GM12873 (cell line): Measurements from ENCODE around the gene DTD2.

Experiments used
- TF ChIP-seq, protein P1 (sequence below): IDR thresholded peaks from 2 replicates; pipeline ENCODE4 v1.5.1; 2012; ENCODE audit warnings: low read depth, mild to moderate bottlenecking, moderate library complexity, low read length, control low read depth; ENCODE audit not compliant: insufficient read depth; ENCODE audit errors: missing control alignments

Gene DTD2

DNA sequence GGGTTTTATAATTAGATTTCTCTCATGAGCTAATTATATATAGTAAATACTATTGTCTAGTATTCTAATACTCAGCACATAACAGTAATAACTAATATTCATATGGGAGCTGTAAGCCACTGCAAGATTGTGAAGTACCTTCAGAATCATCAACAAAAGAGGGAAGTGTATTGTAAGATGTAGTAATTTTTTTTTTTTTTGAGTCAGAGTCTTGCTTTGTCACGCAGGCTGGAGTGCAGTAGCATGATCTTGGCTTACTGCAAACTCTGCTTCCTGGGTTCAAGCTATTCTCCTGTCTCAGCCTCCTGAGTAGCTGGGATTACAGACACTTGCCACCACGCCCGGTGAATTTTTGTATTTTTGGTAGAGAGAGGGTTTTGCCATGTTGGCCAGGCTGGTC is 27.4 kb upstream of the DTD2 start:
- TF ChIP-seq, protein P1, sequence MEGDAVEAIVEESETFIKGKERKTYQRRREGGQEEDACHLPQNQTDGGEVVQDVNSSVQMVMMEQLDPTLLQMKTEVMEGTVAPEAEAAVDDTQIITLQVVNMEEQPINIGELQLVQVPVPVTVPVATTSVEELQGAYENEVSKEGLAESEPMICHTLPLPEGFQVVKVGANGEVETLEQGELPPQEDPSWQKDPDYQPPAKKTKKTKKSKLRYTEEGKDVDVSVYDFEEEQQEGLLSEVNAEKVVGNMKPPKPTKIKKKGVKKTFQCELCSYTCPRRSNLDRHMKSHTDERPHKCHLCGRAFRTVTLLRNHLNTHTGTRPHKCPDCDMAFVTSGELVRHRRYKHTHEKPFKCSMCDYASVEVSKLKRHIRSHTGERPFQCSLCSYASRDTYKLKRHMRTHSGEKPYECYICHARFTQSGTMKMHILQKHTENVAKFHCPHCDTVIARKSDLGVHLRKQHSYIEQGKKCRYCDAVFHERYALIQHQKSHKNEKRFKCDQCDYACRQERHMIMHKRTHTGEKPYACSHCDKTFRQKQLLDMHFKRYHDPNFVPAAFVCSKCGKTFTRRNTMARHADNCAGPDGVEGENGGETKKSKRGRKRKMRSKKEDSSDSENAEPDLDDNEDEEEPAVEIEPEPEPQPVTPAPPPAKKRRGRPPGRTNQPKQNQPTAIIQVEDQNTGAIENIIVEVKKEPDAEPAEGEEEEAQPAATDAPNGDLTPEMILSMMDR: no peak

DNA sequence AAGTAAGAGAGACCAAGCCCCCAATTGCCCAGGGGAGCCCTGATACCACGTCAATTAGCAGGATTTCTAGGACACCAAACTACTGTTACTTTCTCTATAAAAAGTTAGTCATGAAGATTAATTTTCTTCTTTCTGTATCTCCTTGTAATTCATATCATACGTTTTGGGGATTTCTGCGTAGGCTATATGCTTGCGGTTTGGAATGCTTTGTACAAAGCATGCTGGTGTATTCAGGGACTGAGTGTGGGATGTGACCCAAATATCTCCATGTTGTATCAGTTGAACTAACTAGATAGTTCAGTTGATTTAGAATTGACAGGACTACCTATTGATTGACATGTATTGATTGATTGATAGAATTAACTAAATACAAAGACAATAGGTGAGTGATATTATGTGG is 22.9 kb upstream of the DTD2 start:
- TF ChIP-seq, protein P1: no peak

DNA sequence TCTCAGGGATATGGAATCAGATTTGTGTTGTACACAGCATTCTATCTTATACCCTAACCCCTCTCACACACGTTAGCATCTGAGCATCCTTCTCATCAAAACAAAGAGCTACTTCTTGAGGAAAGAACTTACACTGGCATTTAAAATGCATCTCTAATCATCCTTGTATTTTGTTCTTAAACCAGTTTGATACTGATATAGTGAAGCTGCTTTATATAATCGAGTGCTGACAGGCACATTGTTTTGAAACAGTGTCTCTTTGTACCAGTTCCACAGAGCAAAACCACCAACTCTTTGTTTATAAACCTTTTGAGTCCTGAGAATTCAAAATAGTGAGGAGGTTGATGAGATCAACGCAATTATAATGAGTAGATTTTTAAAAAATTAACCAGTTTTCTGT is 21.7 kb upstream of the DTD2 start:
- TF ChIP-seq, protein P1: no peak

DNA sequence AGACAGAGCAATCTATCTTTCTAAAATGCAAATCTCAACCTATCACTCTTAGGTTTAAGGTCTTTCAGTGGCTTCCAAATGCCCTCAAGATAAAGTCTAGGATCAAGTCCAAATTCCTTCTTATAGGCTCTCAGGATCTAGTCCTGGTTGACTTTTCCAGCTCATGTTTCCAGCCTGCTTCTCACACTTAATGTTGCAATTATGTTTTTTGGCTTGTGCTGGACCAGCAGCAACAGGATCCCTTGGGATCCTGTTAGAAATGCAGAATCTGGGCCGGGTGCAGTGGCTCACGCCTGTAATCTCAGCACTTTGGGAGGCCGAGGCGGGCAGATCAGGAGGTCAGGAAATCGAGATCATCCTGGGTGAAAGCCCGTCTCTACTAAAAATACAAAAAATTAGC is 19.9 kb upstream of the DTD2 start:
- TF ChIP-seq, protein P1: no peak

DNA sequence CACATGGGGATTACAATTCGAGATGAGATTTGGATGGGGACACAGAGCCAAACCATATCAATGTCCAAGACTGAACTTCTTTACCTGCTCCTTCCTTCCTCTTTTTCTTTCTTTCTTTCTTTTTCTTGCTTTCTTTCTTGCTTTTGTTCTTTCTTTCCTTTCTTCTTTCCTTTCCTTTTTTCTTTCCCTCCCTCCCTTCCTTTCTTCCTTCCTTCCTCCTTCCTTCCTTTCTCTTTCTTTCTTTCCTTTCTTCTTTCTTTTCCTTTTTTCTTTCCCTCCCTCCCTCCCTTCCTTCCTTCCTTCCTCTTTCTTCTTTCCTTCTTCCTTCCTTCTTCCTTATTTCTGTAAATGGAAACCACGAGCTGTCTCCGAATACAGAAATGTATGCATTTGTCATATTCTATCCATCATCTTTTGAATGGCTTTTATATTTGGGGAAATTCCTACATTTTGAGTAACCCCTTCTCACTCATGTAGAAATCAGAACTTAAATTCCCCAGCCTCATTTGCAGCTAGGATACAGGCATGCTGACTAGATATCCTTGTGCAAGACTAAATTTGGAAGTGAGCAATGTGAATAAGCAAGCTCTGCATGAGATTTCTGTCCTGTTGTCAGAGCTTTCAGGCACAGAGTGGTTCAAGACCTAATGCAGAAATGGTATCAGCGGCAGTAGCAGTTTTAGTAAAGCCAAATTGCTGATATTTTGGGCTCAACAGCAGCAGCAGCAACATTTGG is 19.0 kb upstream of the DTD2 start:
- TF ChIP-seq, protein P1: no peak

DNA sequence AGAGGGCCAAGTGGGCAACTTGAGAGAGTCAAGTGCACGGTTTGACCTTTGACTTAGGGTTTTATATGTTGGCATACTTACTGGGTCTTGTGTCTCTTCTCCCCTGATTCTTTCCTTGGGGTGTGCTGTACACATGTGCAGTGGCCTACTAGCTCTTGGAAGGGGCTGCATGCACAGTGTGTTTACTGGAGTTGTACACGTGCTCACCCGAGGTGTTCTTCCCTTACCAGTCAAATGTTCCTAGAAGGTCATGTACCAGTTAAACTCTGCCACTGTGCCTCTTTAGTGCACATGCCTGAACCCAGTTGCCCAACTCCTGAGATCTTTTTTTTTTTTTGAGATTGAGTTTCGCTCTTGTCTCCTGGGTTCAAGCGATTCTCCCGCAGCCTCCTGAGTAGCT is 9.2 kb upstream of the DTD2 start:
- TF ChIP-seq, protein P1: no peak

DNA sequence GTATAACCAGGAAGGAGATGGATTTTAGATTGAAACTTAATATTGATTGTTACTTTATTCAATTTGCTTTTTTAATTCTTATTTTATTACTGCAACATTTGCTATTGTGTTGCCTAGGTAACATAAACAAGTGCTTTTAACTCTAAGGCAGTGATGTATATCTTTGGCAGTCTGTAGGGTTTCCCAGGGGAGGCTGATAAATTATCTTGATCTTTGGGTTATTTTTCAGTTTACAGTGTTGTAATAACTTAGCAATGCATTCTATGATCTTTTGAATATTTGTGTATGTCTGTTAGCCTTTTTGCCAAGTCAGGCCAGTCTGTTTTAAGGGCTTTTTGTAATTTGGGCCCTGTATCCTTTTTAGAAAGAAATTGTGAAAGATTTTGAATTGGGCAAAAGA is 7.8 kb upstream of the DTD2 start:
- TF ChIP-seq, protein P1: no peak
